Measurements from ENCODE around the gene SLC7A10. TPM values are rescaled to one million over a fixed set of nuclear protein-coding genes. Genes with fewer than 3 reads are reported as not detected.

SLC7A10 gene
- total RNA-seq, 1 donor from 2014 or later = not detected

- ATAC-seq (no peak), DNase-seq (ENCODE audit: low spot score) (no peak)
Observed at GRCh38 chr19:33255781-33256180, 30.1 kb upstream of the SLC7A10 start.

GRCh38 chr19:33254245-33254824, 28.7 kb upstream of the SLC7A10 start:
- no peak for ATAC-seq
- DNase-seq (ENCODE audit: low spot score) = no peak

- DNase-seq (ENCODE audit: low spot score) = no peak
Observed at GRCh38 chr19:33252971-33253370, 27.3 kb upstream of the SLC7A10 start.

GRCh38 chr19:33252418-33252962, 26.8 kb upstream of the SLC7A10 start:
- ATAC-seq = no peak
- DNase-seq (ENCODE audit: low spot score) = no peak

More at GRCh38 chr19:33252971-33253370, 27.3 kb upstream of the SLC7A10 start:
- no peak for ATAC-seq

- DNase-seq (ENCODE audit: low spot score) (no peak), ATAC-seq (no peak)
Observed at GRCh38 chr19:33251526-33252090, 26.0 kb upstream of the SLC7A10 start.

- ATAC-seq (no peak), DNase-seq (ENCODE audit: low spot score) (no peak)
Observed at GRCh38 chr19:33251076-33251475, 25.4 kb upstream of the SLC7A10 start.

GRCh38 chr19:33250500-33250899, 24.9 kb upstream of the SLC7A10 start:
- ATAC-seq (no peak), DNase-seq (ENCODE audit: low spot score) (no peak)

GRCh38 chr19:33249740-33250366, 24.2 kb upstream of the SLC7A10 start:
- no peak for ATAC-seq

GRCh38 chr19:33248954-33249613, 23.4 kb upstream of the SLC7A10 start:
- peak; percentile 31 for ATAC-seq
- peak; percentile 82 for DNase-seq (ENCODE audit: low spot score)

More at GRCh38 chr19:33249740-33250366, 24.2 kb upstream of the SLC7A10 start:
- no peak for DNase-seq (ENCODE audit: low spot score)

GRCh38 chr19:33248553-33248953, 22.9 kb upstream of the SLC7A10 start:
- peak; percentile 90 for DNase-seq (ENCODE audit: low spot score)
- ATAC-seq = peak; percentile 62

GRCh38 chr19:33248104-33248503, 22.5 kb upstream of the SLC7A10 start:
- peak; percentile 87 for DNase-seq (ENCODE audit: low spot score)
- peak; percentile 61 for ATAC-seq

- DNase-seq (ENCODE audit: low spot score) (peak; percentile 95), ATAC-seq (peak; percentile 66)
Observed at GRCh38 chr19:33247441-33247819, 21.8 kb upstream of the SLC7A10 start.

GRCh38 chr19:33246709-33247440, 21.2 kb upstream of the SLC7A10 start:
- peak; percentile 84 for DNase-seq (ENCODE audit: low spot score)
- ATAC-seq = peak; percentile 53

GRCh38 chr19:33245948-33246708, 20.5 kb upstream of the SLC7A10 start:
- ATAC-seq (no peak), DNase-seq (ENCODE audit: low spot score) (peak; percentile 76)

- ATAC-seq = no peak
- no peak for DNase-seq (ENCODE audit: low spot score)
Observed at GRCh38 chr19:33242911-33243310, 17.3 kb upstream of the SLC7A10 start.

GRCh38 chr19:33242131-33242530, 16.5 kb upstream of the SLC7A10 start:
- ATAC-seq (no peak), DNase-seq (ENCODE audit: low spot score) (no peak)

GRCh38 chr19:33241530-33242101, 16.0 kb upstream of the SLC7A10 start:
- DNase-seq (ENCODE audit: low spot score) = peak; percentile 68
- peak; percentile 67 for ATAC-seq

GRCh38 chr19:33241091-33241529, 15.5 kb upstream of the SLC7A10 start:
- ATAC-seq = peak; percentile 84

GRCh38 chr19:33240181-33240771, 14.6 kb upstream of the SLC7A10 start:
- DNase-seq (ENCODE audit: low spot score) (no peak), ATAC-seq (no peak)

More at GRCh38 chr19:33241091-33241529, 15.5 kb upstream of the SLC7A10 start:
- peak; percentile 89 for DNase-seq (ENCODE audit: low spot score)

Measured in left lobe of liver (tissue), 2 donors.